ENCODE measurements around the gene CELSR1. TPM values are rescaled to one million over a fixed set of nuclear protein-coding genes. Genes with fewer than 3 reads are reported as not detected.

CELSR1 gene
- total RNA-seq, 1 experiment from 2014 or later: 22.6 TPM

DNA sequence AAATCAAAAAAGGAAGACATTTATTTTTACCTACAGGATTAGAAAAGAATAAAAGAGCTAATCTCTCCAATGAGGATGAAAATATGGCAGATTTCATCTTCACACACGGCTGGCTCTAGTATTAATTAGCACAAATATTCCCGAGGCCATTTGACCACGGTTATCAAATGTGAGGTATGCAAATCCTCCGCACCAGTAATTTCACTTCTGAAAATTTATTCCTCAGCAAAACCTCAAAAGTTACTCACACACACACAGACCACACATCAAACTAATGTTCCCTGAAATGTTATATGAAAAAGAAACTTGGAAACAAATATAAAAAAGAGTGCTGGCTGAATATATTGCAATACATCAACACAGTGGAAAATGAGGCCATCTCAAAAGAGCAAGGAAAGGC lies 32.8 kb downstream of the CELSR1 start:
- Mint-ChIP-seq H3K4me3 (no peak overlapping the region), H3K4me1 (peaks cover 36 to 58% of the 10 kb centered on the region in 2 experiments), H3K27me3 (ENCODE audit: low read depth) (peaks cover 4% of the 10 kb centered on the region), H3K9me3 (no peaks in the 10 kb centered on the region; a peak in 1 of 5 replicates), H3K27ac (no peak overlapping the region), H3K36me3 (ENCODE audit: insufficient read depth in 1 of 3, low read depth in 3 of 3) (no peaks in the 10 kb centered on the region)
- no CpG with 5 or more reads among the region's 4 CpGs for WGBS (ENCODE audit: extremely low coverage, insufficient read length, low lambda C conversion rate)
- Histone ChIP-seq H3K14ac (ENCODE audit: insufficient read depth, low read length) (no peak overlapping the region), H2BK5ac (ENCODE audit: insufficient read length, low read length) (no peak overlapping the region), H3K79me2 (ENCODE audit: insufficient read depth, low read length) (no peaks in the 10 kb centered on the region), H2AFZ (ENCODE audit: low read length) (no peak overlapping the region), H3T11ph (ENCODE audit: low read length) (no peak overlapping the region), H4K8ac (replicated peaks; ENCODE audit: insufficient read length, low read depth, low read length) (no peak overlapping the region), H4K5ac (ENCODE audit: insufficient read length, low read depth, low read length) (no peak overlapping the region), H4K20me1 (ENCODE audit: control insufficient read depth, insufficient read depth, insufficient read length) (no peaks in the 10 kb centered on the region), H3K4me1 (ENCODE audit: insufficient read depth, low read length) (no peaks in the 10 kb centered on the region; the same call in 1 of the 2 replicates), H3K27me3 (ENCODE audit: insufficient read depth, low read length) (no peaks in the 10 kb centered on the region), H3K9ac (ENCODE audit: extremely low read depth, insufficient read length, low read length) (no peak overlapping the region), H3K4me2 (ENCODE audit: insufficient read depth, insufficient read length, low read length) (no peak overlapping the region), H2BK120ac (ENCODE audit: low read depth, low read length, poor library complexity, severe bottlenecking) (no peak overlapping the region), H3K27ac (ENCODE audit: insufficient read length, low read depth, low read length) (no peak overlapping the region), H2BK15ac (ENCODE audit: low read depth, low read length) (no peak overlapping the region), H2AK5ac (ENCODE audit: insufficient read length, low read length) (no peak overlapping the region), H2BK20ac (ENCODE audit: low read depth, low read length, poor library complexity, severe bottlenecking) (no peak overlapping the region), H2BK12ac (ENCODE audit: insufficient read length, low read depth, low read length) (no peak overlapping the region), H4K91ac (ENCODE audit: insufficient read length, low read depth, low read length) (no peak overlapping the region), H3K23ac (ENCODE audit: insufficient read length, low read depth, low read length) (no peak overlapping the region), H3K9me3 (ENCODE audit: control insufficient read depth, low read depth, low read length) (no peaks in the 10 kb centered on the region), H3K23me2 (ENCODE audit: insufficient read length, low read depth, low read length, poor library complexity, severe bottlenecking) (no peaks in the 10 kb centered on the region), H3K79me1 (ENCODE audit: insufficient read depth, low read depth, low read length, poor library complexity, severe bottlenecking) (no peaks in the 10 kb centered on the region), H3K4ac (ENCODE audit: low read depth, low read length) (no peak overlapping the region), H3K18ac (ENCODE audit: insufficient read length, low read depth, low read length) (no peak overlapping the region), H3K56ac (ENCODE audit: insufficient read length, low read depth, low read length) (no peak overlapping the region)
- TF ChIP-seq, protein P1, sequence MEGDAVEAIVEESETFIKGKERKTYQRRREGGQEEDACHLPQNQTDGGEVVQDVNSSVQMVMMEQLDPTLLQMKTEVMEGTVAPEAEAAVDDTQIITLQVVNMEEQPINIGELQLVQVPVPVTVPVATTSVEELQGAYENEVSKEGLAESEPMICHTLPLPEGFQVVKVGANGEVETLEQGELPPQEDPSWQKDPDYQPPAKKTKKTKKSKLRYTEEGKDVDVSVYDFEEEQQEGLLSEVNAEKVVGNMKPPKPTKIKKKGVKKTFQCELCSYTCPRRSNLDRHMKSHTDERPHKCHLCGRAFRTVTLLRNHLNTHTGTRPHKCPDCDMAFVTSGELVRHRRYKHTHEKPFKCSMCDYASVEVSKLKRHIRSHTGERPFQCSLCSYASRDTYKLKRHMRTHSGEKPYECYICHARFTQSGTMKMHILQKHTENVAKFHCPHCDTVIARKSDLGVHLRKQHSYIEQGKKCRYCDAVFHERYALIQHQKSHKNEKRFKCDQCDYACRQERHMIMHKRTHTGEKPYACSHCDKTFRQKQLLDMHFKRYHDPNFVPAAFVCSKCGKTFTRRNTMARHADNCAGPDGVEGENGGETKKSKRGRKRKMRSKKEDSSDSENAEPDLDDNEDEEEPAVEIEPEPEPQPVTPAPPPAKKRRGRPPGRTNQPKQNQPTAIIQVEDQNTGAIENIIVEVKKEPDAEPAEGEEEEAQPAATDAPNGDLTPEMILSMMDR (conservative IDR thresholded peaks at IDR 0.05): no peak
- no peak for DNase-seq

Measured in H9 (cell line).